HepG2 (cell line): ENCODE data around the gene LZTR1. TPM values are rescaled to one million over a fixed set of nuclear protein-coding genes. Genes with fewer than 3 reads are reported as not detected.

Experiments
- ESRRA ChIP-seq: sonication (generic); formaldehyde crosslinking; IDR thresholded peaks from 2 replicates; pipeline ENCODE4 v1.5.1; 2020; ENCODE audit warnings: mild to moderate bottlenecking, low read depth, missing genetic modification reagents
- JARID2 ChIP-seq: sonication (generic); formaldehyde crosslinking; IDR thresholded peaks from 2 replicates; pipeline ENCODE4 v1.8.1; 2023; ENCODE audit warnings: missing genetic modification reagents, inconsistent platforms; ENCODE audit not compliant: insufficient replicate concordance
- KAT2B ChIP-seq: fragments of 150-350 bp; IDR thresholded peaks from 2 replicates; pipeline ENCODE4 v1.6.1; 2014; ENCODE audit warnings: low read depth, low read length, borderline replicate concordance
- KIAA2018 ChIP-seq: sonication (generic); formaldehyde crosslinking; IDR thresholded peaks from 2 replicates; pipeline ENCODE4 v1.5.0; 2020; ENCODE audit warnings: mild to moderate bottlenecking, missing genetic modification reagents, borderline replicate concordance
- MLXIP ChIP-seq: sonication (generic); formaldehyde crosslinking; IDR thresholded peaks from 2 replicates; pipeline ENCODE4 v1.9.0; 2021; ENCODE audit warnings: missing genetic modification reagents, borderline replicate concordance
- NR3C1 ChIP-seq: sonication (generic); formaldehyde crosslinking; IDR thresholded peaks from 2 replicates; pipeline ENCODE4 v1.4.0; 2020; ENCODE audit warnings: missing genetic modification reagents
- PATZ1 ChIP-seq: sonication (generic); formaldehyde crosslinking; IDR thresholded peaks from 2 replicates; pipeline ENCODE4 v1.4.0; 2020; ENCODE audit warnings: missing genetic modification reagents
- TEAD3 ChIP-seq: optimal IDR thresholded peaks from 2 replicates; pipeline ENCODE3; 2016; ENCODE audit warnings: borderline replicate concordance
- ZBTB44 ChIP-seq: sonication (generic); formaldehyde crosslinking; IDR thresholded peaks from 2 replicates; pipeline ENCODE4 v1.4.0; 2020; ENCODE audit warnings: missing genetic modification reagents
- ZBTB8A ChIP-seq: sonication (generic); formaldehyde crosslinking; IDR thresholded peaks from 2 replicates; pipeline ENCODE4 v1.4.0; 2020; ENCODE audit warnings: mild to moderate bottlenecking, low read depth, missing genetic modification reagents, borderline replicate concordance
- polyA plus RNA-seq, 8 experiments: library from polyadenylated mRNA; depleted of rRNA in 3 of 8; stranded (reverse) in 7 of 8; unstranded in 1 of 8; fragments of >200 nt; fragmentation: Illumina TruSeq in 4 of 8; extraction: Trizol in 4 of 8; gene quantifications; 2 replicates each; pipeline versions ENCODE4 v1.2.1 to v1.2.3, GENCODE V29; 2011 to 2016; ENCODE audit warnings: low read depth in 4 of 8, missing spikeins in 1 of 8, mixed read lengths in 1 of 8; ENCODE audit not compliant: insufficient read depth in 1 of 8
- total RNA-seq, 5 experiments: library from RNA; depleted of rRNA; stranded (reverse); fragments of >200 nt; fragmentation: Illumina TruSeq; extraction: Trizol; gene quantifications; 2 replicates each; pipeline ENCODE4 v1.2.3, GENCODE V29; 2016; ENCODE audit warnings: low read depth in 1 of 5

LZTR1 gene
- total and polyA plus RNA-seq, 2 of the 13 experiments (the other 11 are each of a cell fraction or from before 2014, with no cell fraction given): 21.8 to 22.4 TPM

- no peak; the same call in 1 of the 2 replicates for TF ChIP-seq ESRRA (CRISPR knock-in tag)
- TF ChIP-seq ZBTB44 (CRISPR knock-in tag): no peak
- TF ChIP-seq ZBTB8A (CRISPR knock-in tag): no peak
- TF ChIP-seq PATZ1 (CRISPR knock-in tag): no peak
- TF ChIP-seq KAT2B: no peak
- no peak for TF ChIP-seq JARID2
- TF ChIP-seq KIAA2018 (CRISPR knock-in tag): no peak
- TF ChIP-seq MLXIP (CRISPR knock-in tag): no peak
- peak; percentile 34 for TF ChIP-seq TEAD3
- TF ChIP-seq NR3C1 (CRISPR knock-in tag): no peak
These were observed 30.8 kb upstream of the LZTR1 start (continued) for GRCh38 chr22:20951151-20951931.
